Activated gamma-delta T cell treated with Interleukin-2 at 50 U/mL for 16 hours (primary cell): Measurements from ENCODE around the gene TTC16.
A peak's percentile ranks its signal among the peaks of the same experiment; 100 is the strongest.

Experiments
- DNase-seq: peaks from one replicate; pipeline ENCODE4 v3.0.0-alpha.2; 2020

TTC16 gene

GRCh38 chr9:127698985-127699670, 16.8 kb upstream of the TTC16 start:
- DNase-seq = peak; percentile 81

DNA sequence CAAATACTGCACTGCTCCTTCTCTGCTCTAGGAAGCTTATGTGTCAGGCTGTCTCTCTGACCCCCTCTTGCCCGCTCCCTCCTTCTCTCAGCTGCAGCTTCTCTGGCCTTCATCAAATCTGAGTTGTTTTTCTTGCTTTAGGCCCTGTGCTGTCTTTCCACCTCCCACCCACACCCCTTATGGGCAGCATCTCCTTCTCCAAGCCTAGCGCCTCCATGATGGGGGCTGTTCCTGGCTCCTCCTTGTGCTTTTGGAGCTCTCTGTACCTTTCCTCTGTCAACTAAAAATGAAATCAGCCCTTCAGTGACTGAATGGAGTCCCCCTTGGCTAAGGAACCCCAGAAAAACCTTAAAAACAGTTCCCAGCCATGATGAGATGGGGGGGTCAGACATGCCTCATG, 15.7 kb upstream of the TTC16 start:
- no peak for DNase-seq

GRCh38 chr9:127700594-127701255, 15.2 kb upstream of the TTC16 start:
- DNase-seq = no peak

- no peak for DNase-seq
These were observed 12.5 kb upstream of the TTC16 start for GRCh38 chr9:127703289-127703946.

DNA sequence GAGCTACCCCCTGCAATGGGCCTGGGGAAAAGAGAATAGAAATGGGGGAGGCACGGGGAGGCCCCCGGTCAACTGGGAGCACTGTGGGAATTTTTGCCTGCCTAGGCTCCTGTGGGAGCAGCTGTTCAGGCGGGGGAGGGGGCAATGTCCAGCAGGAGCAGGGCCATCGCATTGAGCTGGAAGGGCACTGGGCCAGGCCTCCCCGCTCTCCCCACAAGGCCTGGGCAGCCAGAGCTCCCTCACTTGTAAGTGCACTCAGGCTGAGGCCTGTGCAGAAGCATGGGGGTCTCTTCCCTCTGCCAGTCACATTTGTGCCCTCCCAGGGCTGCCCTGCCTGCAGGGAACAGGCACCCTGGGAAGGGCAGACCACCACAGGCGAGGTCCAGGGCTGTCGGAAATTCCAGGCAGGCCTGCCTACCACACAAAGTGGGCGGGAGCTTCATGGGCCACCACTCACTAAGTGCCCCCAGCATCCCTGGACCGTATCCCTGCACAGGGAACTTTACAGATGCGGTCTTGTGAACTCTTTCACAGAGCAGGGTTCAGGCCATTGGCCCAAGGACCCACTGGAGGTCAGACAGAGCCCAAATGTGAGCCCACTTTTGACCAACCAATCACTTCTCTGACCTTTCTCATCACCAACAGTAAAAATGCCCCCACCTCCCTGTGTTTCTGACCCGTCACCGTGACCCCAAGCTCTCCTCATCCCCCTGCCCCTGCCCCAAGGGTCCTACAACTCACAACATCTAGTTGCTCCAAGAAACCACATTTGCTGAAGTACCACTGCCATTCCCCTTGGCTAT, 10.1 kb upstream of the TTC16 start:
- no peak for DNase-seq

DNA sequence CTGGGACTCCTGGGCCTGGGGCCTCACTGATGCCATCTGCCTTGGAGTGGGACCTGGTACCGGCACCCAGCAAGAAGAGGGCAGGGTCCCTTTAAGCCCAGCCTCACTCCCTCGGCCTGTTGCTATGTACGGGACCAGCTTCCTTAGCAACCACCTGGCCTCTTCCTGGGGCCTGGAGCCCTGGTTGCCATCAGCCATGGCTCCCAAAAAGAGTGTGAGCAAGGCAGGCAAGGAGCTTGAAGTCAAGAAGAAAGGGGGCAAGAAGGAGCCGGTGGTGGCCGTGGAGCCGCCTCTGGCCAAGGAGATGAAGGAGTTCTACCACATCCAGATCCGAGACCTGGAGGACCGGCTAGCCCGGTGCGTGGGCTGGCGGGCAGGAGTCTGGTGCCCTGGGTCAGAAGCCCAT, 9.0 kb upstream of the TTC16 start, which contains the start of gene CFAP157:
CFAP157 (plus strand) TSS at position 153 of the 406 bp plus-strand sequence; CDS start at position 197, 44 bp downstream.
- DNase-seq = no peak

- DNase-seq = peak; percentile 32
These were observed 8.1 kb upstream of the TTC16 start for GRCh38 chr9:127707766-127708165.

GRCh38 chr9:127708952-127709587, 6.8 kb upstream of the TTC16 start:
- DNase-seq = no peak

GRCh38 chr9:127710204-127710783, 5.6 kb upstream of the TTC16 start:
- no peak for DNase-seq

GRCh38 chr9:127711226-127711701, 4.6 kb upstream of the TTC16 start:
- DNase-seq = no peak

- no peak for DNase-seq
These were observed 4.0 kb upstream of the TTC16 start for GRCh38 chr9:127711831-127712274.

DNA sequence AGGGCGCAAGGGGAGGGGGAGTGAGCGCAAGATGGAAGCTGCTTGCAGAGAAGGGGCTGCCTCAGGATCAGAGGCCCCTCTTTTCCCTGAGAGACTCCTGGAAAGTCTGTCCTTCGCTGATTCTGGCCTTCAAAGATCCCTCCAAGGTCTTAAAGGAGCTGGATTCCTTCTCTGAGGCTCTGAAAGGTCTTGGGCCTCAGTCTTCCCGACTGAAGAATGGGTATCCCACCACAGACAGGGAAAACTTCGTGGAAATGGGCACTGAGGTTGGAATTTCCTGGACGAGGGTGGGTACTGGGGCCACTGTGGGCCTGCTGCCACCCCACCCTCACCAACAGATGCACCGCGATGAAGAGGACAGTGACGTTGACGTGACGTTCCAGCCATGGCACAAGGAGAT, 3.5 kb upstream of the TTC16 start:
- no peak for DNase-seq

DNA sequence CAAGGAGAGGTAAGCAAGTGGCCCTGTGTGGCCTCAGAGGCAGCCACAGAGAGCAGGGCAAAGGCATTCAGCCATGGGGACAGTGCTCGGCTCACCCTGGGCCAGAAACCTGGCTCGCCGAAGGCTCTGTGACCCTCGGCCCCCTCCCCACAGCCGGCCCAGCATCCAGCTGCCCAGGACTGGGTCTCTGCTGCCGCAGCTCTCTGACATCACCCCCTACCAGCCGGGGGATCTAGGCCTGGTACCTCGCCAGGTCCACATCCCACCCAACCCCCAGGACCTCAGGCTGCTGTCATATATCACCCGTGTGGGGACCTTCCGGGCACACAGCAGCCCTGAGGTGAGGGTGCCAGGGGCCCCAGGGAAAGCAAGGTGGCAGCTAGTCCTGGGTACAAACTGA, 3.0 kb upstream of the TTC16 start:
- no peak for DNase-seq

- no peak for DNase-seq
These were observed 1.7 kb upstream of the TTC16 start for GRCh38 chr9:127714020-127714750.

GRCh38 chr9:127714951-127715469, 869 bp upstream of the TTC16 start:
- DNase-seq = no peak

DNA sequence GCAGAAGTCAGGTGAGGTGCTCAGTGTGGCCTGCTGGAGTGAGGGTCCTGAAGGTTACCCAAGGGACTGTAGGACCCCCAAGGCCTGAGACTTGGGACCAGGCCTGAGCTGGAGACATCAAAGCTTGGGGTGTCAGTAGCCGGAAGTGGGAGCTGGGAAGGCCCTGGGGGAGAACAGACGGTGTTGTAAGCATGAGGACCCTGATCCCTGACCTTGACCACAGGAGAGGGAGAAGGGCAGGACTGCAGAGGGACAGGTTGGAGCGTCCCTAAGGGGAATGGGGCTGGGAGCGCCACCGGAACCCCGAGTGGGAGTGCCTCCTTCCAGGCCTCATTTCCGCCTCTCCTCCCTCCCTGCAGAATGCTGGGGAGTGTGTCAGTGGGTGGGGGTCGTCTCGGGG, 533 bp downstream of the TTC16 start:
- no peak for DNase-seq

DNA sequence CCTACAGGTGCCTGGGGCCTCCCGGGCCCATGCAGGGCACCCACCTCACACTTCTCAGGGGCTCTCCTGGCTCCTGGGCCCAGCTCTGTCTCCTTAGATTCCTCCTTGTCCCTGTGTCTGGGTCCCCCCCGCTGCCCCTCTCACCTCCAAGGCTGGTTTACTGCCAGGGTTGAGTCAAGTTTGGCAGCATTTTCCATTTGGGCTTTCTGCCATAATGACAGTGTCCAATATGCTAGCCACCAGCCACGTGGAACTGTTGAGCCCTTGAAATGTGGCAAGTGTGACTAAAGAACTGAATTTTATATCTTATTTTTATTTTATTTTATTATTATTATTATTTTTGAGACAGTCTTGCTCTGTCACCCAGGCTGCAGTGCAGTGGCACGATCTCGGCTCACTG, 1.9 kb downstream of the TTC16 start:
- DNase-seq = no peak

DNA sequence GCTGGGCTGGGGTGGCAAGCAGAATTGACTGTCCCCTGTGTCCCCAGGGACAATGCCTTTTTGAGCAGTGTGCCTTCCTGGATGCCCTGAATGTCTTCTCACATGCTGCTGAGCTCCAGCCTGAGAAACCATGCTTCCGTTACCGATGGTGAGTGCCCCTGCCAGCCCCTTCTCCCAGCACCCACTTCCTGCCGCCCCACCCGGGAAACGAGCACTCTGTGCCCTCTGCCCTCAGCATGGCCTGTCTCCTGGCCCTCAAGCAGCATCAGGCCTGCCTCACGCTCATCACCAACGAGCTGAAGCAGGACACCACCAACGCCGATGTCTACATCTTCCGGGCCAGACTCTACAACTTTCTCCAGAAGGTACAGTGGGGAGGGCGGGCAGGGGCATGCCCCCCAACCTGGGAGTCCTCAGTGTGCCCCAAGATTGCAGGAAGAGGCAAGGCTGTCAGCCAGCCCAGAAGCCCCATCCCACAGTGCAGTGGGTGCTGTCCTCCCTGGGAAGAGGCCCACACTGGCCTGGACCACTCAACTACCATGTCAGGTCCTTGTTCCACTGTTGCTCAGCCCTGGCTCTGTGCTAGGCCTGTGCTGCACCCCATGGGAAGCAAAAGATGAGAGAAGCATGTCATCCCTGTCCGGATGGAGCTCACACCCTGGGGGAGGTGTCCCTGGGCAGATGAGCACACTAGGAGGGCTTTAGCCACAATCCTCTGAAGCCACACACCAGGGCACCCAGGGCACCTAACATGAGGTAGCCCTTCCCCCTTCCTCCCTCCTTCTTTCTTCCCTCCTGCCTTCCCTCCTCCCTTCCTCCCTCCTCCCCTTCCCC, 4.4 kb downstream of the TTC16 start:
- DNase-seq = peak; percentile 36

DNA sequence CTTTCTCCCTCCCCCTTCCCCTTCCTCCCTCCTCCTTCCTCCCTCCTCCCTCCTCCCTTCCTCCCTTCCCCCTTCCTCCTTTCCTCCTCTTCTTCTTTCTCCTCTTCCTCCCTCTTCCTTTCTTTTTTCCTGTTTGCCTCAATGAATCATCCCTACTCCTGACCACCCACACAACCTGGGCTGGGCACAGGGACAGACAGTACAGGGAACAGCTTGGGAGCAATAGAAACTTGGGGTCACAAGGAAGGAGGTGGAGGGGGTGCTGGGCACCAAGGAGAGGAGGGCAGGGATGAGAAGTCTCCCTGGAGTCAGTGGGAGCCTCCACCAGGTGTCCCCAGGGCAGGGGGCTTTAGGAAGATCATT, 5.0 kb downstream of the TTC16 start:
- no peak for DNase-seq

GRCh38 chr9:127721391-127721821, 5.5 kb downstream of the TTC16 start:
- DNase-seq = no peak
